ENCODE results near the gene BTBD7.

Gene BTBD7

DNA sequence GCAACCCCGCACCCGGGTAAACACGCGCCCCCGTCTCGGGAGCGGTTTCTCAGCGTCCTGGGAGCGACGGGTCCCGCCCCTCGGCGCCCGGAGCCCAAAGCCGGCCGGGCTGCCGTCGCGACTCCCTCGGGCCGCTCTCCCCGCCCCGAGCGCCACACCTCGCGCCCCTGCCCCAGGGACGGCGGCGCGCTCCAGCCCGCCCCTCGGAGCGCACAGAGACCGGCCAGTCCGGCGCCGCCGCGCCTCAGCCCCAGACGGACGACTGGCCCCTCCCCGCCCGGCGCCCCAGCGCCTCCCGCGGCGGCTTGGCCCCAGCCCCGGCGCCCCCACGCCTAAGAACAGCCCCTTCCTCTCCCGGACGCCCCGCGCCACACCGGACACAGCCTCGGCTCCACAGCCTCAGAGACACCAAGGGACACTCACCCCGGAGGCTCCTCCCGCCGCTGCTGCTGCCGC is 411 bp downstream of the BTBD7 start:
- TF ChIP-seq POLR2AphosphoS5 (IDR thresholded peaks at IDR 0.05; ENCODE audit: low read depth, low read length) (no peak), FOXP2 (optimal IDR thresholded peaks at IDR 0.05; ENCODE audit: borderline replicate concordance, extremely low read depth, extremely low read length, insufficient read depth) (no peak), SIN3A (IDR thresholded peaks at IDR 0.05; ENCODE audit: borderline replicate concordance, insufficient read depth, low read length) (no peak), TAF1 (IDR thresholded peaks at IDR 0.05; ENCODE audit: borderline replicate concordance, insufficient read depth, low read length) (no peak)
- TF ChIP-seq, protein P1, sequence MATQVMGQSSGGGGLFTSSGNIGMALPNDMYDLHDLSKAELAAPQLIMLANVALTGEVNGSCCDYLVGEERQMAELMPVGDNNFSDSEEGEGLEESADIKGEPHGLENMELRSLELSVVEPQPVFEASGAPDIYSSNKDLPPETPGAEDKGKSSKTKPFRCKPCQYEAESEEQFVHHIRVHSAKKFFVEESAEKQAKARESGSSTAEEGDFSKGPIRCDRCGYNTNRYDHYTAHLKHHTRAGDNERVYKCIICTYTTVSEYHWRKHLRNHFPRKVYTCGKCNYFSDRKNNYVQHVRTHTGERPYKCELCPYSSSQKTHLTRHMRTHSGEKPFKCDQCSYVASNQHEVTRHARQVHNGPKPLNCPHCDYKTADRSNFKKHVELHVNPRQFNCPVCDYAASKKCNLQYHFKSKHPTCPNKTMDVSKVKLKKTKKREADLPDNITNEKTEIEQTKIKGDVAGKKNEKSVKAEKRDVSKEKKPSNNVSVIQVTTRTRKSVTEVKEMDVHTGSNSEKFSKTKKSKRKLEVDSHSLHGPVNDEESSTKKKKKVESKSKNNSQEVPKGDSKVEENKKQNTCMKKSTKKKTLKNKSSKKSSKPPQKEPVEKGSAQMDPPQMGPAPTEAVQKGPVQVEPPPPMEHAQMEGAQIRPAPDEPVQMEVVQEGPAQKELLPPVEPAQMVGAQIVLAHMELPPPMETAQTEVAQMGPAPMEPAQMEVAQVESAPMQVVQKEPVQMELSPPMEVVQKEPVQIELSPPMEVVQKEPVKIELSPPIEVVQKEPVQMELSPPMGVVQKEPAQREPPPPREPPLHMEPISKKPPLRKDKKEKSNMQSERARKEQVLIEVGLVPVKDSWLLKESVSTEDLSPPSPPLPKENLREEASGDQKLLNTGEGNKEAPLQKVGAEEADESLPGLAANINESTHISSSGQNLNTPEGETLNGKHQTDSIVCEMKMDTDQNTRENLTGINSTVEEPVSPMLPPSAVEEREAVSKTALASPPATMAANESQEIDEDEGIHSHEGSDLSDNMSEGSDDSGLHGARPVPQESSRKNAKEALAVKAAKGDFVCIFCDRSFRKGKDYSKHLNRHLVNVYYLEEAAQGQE (IDR thresholded peaks at IDR 0.05; ENCODE audit: insufficient read depth in 1 of 2, low read depth in 2 of 2, low read length in 2 of 2), result no peak

DNA sequence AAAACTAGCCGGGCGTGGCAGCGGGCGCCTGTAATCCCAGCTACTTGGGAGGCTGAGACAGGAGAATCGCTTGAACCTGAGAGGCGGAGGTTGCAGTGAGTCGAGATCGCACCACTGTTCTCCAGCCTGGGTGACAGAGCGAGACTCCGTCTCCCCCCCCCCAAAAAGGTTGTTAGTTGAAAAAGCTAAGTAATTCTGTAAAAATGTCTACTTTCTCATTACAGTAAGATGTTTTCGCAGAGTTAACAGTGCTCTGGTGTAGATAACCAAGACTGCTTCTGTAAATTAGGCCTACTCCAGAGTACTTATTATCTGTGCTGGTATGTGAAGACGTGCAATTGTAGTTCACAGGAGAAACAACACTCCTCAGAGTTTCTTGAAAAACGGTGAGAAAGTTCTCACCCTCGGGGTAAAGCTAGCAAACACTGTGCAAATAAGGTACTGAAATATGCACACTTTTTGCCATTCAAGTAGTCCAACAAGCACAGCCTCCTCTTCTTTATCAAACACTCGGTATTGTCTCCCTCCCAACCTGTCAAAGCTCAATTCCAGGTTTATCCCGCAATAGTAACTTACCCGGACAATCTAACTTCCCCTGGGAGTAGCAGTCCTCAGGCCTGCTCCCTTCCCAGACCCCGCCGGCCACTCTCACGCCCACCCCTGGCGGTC is 974 bp downstream of the BTBD7 start:
- TF ChIP-seq, protein P1 (IDR thresholded peaks at IDR 0.05; ENCODE audit: insufficient read depth in 1 of 2, low read depth in 2 of 2, low read length in 2 of 2), result no peak
- TF ChIP-seq POLR2AphosphoS5 (IDR thresholded peaks at IDR 0.05; ENCODE audit: low read depth, low read length) (no peak), SIN3A (IDR thresholded peaks at IDR 0.05; ENCODE audit: borderline replicate concordance, insufficient read depth, low read length) (no peak; the same call in 1 of the 2 replicates), TAF1 (IDR thresholded peaks at IDR 0.05; ENCODE audit: borderline replicate concordance, insufficient read depth, low read length) (no peak), FOXP2 (optimal IDR thresholded peaks at IDR 0.05; ENCODE audit: borderline replicate concordance, extremely low read depth, extremely low read length, insufficient read depth) (no peak)

DNA sequence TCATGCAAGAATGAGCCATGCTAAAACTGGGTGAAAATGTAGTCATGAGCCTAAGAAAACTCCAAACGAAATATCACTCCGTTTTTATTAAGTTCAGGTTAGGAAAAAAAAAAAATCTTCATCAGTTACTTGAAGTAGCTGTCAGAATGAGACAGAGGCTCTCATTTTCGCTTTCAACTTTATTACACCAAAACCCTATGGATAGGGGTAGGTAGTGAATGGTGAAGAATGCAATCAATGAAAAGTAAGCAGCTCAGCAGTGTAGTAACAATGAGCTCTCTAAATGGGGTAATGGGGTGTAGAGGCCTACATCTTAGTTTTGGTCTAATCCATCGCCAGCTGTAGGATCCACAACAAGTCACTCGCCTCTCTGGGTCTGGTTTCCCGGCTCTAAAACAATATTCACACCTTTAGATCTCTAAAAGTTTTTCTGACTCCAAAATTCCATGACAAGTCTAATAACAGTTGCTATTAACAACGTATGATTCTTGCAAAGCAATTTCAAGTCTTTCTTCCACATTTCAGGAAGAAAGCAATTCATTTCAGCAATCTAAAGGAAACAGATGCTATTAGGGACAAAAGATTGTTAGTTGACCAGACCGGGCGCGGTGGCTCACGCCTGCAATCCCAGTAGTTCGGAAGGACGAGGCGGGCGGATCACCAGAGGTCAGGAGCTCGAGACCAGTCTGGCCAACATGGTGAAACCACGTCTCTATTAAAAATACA is 1.7 kb downstream of the BTBD7 start:
- TF ChIP-seq, protein P1 (IDR thresholded peaks at IDR 0.05; ENCODE audit: insufficient read depth in 1 of 2, low read depth in 2 of 2, low read length in 2 of 2), result no peak
- no peak for TF ChIP-seq FOXP2 (optimal IDR thresholded peaks at IDR 0.05; ENCODE audit: borderline replicate concordance, extremely low read depth, extremely low read length, insufficient read depth)
- TF ChIP-seq POLR2AphosphoS5 (IDR thresholded peaks at IDR 0.05; ENCODE audit: low read depth, low read length), result no peak
- TF ChIP-seq TAF1 (IDR thresholded peaks at IDR 0.05; ENCODE audit: borderline replicate concordance, insufficient read depth, low read length), result no peak
- no peak for TF ChIP-seq SIN3A (IDR thresholded peaks at IDR 0.05; ENCODE audit: borderline replicate concordance, insufficient read depth, low read length)

DNA sequence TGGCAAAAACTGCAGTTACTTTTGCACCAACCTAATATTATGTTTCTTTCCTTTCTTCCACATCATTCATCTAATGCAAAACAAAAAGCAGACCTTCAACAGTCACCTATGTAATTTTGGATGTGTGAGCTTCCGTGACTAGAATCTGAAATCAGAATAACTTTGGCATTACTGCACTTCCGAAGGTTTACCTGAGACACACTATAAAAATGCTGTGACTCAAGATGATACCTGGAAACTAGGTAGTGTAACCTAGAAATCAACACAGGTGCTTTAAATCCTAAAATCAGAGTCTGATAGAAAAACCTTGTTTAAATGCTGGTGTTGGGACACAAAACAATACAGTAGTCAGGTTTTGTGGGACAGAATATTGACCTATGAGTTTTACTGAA is 2.2 kb downstream of the BTBD7 start:
- TF ChIP-seq SIN3A (IDR thresholded peaks at IDR 0.05; ENCODE audit: borderline replicate concordance, insufficient read depth, low read length) (no peak), POLR2AphosphoS5 (IDR thresholded peaks at IDR 0.05; ENCODE audit: low read depth, low read length) (no peak), TAF1 (IDR thresholded peaks at IDR 0.05; ENCODE audit: borderline replicate concordance, insufficient read depth, low read length) (no peak)

DNA sequence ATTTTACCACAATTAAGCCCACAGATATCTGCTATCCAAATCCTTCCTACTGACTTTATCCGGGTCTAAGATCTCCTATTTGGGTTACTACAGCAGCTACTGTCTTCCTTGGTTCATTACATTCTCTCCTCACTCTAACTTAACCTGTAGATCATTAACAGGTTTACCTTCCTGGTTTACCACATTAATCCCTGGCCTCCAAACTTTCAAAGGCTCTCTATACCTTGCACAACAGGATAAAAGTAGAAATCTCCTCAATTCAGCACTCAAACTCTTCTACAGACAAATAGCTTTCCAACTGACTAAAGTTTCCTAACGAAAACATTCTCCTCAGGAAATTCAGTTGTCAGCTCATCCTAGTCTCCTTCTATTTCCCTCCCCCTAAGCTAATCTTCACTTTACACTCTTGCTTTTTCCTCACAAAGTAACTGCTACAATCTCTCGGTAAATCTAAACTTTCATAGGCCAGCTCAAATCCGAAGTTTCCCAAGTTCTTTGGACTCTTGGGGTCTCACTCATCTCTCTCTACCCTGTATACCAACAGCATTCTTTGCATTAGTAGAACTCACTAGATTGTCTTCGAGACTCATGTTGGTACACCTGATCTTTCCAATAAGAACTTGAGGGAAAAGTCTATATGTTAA is 2.7 kb downstream of the BTBD7 start:
- TF ChIP-seq SIN3A (IDR thresholded peaks at IDR 0.05; ENCODE audit: borderline replicate concordance, insufficient read depth, low read length) (no peak), FOXP2 (optimal IDR thresholded peaks at IDR 0.05; ENCODE audit: borderline replicate concordance, extremely low read depth, extremely low read length, insufficient read depth) (no peak), POLR2AphosphoS5 (IDR thresholded peaks at IDR 0.05; ENCODE audit: low read depth, low read length) (no peak), TAF1 (IDR thresholded peaks at IDR 0.05; ENCODE audit: borderline replicate concordance, insufficient read depth, low read length) (no peak)
- TF ChIP-seq, protein P1 (IDR thresholded peaks at IDR 0.05; ENCODE audit: insufficient read depth in 1 of 2, low read depth in 2 of 2, low read length in 2 of 2), result no peak
